NCI-H2196 (cell line): Measurements from ENCODE around the gene SCN1A.

Experiments used
- DNase-seq: peaks from one replicate; lab custom pipeline; 2025; ENCODE audit not compliant: unreplicated experiment; lab: John Stamatoyannopoulos, UW

The SCN1A gene

GRCh38 chr2:166082736-166083135 lies 45.1 kb downstream of the SCN1A start:
- no peak for DNase-seq

DNA sequence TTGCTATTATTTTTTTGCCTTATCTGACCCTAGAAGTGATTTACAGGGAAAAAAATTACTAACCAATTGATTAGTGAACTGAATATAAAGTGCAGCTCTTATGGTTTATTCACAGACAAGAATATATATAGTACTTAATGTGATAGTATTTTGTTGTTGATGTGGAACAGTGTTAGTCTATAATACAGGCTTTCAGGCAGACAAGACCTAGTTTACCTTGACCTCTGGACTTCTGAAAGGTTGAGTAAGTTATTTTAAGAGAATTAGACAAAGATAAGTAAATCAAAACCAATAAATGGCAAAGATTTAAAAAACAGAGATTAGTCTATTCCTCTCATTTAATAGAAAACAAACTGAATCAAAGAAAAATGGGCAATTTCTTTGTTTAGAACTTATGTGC lies 46.0 kb downstream of the SCN1A start:
- no peak for DNase-seq

GRCh38 chr2:166081131-166081632 lies 46.6 kb downstream of the SCN1A start:
- no peak for DNase-seq

DNA sequence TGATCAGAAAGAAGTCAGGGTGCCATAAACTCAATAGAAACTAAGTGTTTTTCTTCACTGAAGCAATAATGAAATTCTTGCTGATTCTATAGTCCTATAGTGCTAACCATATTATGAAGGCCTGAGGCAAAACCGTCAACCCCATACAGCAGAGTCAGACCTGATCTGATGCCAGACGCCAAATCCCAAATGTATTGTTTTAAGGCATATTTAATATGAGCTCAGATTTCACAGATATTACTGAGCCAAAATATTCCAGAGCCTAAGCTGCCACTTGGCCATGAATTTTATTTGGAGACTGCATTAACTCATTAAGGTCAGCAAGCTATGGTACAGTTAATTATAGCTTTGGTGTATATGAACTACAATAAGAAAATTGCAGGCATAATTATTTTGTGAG lies 53.4 kb downstream of the SCN1A start:
- no peak for DNase-seq

DNA sequence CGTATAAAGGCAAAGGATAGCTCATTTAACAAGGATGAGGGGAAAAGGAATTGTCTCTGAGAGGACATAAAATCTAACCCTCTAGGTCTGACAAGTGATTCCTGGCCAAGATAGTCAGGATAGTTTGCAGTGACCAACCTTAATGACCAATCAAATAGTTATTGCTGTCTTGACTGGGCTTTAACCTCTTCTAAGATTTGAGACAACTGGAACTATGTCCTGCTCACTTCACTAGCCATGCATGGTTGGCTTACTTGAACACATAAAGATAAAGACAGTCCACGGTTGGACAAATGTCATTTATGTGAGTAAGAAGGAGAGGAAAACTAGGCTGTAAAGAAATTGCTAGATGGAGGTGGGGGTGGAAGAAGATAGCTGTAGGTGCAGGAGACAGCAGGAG lies 53.8 kb downstream of the SCN1A start:
- DNase-seq = no peak

DNA sequence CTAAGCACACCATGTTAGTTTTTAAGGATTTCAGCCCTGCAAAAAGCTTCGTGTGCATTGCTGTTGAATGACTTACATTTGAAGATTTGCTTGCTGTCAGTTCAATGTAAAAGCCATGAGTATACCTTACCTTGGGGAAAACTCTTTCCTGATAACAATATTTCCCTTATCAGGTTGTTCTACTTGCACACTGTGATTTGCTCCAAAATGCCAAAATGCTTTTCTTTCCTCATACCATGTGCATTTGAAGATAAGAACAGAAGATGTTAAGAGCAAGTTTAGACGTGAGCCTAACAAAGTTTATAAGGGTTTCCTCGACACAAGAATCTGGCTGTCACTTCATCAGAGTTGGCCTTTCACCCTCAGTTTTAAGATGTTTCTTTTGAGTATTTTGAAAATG lies 57.6 kb downstream of the SCN1A start:
- DNase-seq = no peak

- no peak for DNase-seq
Measured at GRCh38 chr2:166068981-166069380, 58.8 kb downstream of the SCN1A start.

DNA sequence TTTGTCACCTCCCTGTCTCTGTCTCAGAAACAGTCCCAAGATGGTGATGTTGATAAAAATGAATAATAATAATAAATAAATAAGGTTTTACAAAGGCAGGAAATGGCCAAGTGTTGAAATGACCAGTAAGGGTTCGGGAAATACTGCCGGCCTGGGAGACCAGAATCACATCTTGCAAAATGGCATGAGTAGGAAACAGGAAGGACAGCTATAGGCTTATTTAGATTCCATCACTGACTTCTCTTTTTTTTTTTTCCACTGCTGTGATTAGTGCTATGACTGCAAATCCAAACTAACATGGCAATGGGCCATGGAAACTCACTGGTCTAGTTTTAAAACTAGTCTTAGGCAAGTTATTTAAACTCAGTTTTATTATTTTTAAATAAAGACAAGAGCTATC lies 60.6 kb downstream of the SCN1A start:
- DNase-seq = no peak

- no peak for DNase-seq
Measured at GRCh38 chr2:166060191-166060590, 67.6 kb downstream of the SCN1A start.

DNA sequence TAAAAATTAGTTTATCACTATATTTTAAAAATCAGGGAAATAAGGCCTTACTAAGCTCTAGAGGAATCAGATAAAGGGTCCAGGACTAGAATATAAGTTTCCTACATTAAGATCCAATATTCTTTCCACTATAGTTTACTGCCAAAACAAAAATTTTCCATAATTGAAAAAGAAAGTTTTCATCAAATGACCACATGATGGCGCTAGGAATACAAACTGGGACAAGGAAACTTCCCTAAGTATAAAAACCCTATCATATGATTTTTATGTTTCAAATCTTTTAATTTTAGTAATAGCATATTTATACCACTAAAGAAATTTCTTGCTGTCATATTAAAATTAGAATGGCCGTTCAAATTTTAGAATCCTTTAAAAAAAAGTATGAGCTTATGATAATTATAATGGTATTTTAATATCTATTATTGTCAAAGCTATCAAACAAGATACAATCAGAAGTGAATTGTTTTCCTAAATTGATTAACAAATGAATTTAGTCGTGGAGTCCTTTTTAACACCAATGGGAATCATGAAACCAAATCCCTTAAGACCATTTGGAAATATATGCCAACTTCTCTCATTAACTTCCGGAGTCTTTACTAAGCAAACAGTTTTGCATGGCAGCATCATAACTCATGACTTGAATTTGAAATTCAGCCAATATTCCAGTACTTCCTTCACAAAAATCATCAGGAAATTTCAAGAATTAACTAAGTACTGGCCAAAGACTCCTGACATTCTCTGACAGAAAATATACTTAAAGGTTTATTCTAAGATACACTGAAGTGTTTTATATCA lies 70.3 kb downstream of the SCN1A start:
- no peak for DNase-seq

- DNase-seq = no peak
Measured at GRCh38 chr2:166044853-166045483, 82.9 kb downstream of the SCN1A start.

- no peak for DNase-seq
Measured at GRCh38 chr2:166042768-166043390, 84.9 kb downstream of the SCN1A start.

GRCh38 chr2:166042356-166042755 lies 85.5 kb downstream of the SCN1A start:
- no peak for DNase-seq

- DNase-seq = no peak
Measured at GRCh38 chr2:166041613-166042012, 86.2 kb downstream of the SCN1A start.

GRCh38 chr2:166032361-166032760 lies 95.5 kb downstream of the SCN1A start:
- no peak for DNase-seq

GRCh38 chr2:166031054-166031453 lies 96.8 kb downstream of the SCN1A start:
- no peak for DNase-seq

- no peak for DNase-seq
Measured at GRCh38 chr2:166025313-166025712, 102.5 kb downstream of the SCN1A start.

DNA sequence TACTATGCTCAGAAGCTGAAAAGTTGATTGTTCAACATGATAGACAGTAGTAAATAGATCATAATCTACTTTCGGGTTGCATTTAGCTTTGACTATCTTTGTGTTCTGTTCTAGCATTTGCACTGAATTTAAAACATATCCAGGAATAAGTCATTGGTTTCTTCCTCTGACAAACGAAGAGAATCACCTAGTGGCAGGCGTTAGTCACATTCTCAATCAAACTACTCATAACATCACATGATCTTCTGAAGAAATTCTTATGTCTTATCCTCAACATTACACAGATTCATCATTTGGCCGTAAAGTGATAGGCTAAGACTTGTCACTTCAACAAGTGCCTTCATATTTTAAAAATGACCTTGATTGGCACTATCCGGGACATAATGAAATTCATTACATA lies 110.6 kb downstream of the SCN1A start:
- DNase-seq = no peak

DNA sequence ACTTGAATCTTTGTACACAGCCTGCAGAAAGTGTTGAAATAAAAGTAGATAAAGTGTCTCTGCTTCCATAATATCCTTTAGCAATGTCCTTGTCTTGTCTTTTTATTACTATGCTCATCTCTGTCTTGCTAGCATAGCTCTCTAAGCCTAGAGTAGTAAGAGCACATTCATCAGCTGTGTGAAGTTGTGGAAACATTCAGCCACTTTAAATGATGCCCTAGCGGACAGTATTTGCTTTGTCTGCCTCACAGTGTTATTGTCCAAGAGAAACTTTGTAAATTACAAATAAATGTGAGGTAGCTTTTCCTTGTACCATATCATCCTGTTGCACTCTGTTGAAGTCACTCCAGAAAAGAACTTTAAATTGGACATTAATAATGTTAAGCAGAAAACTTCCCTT lies 113.9 kb downstream of the SCN1A start:
- DNase-seq = no peak

DNA sequence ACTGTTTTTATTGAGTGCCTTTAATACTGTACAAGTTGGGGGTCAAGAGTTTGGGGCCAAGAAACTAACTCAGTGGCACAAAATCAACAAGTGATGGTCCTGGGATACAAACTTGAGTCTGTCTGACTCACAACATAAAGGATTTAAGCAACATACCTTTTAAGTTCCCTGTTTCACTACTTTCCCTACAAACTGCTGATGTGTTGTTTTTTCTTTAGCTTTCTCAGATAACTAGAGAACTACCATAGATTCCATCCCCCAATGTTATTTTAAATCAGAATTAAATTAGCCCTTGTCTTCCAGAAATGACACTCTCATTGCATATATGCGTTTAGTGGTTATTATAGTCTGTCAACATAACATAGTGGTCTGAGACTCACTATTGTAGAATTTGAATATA lies 116.2 kb downstream of the SCN1A start:
- no peak for DNase-seq

DNA sequence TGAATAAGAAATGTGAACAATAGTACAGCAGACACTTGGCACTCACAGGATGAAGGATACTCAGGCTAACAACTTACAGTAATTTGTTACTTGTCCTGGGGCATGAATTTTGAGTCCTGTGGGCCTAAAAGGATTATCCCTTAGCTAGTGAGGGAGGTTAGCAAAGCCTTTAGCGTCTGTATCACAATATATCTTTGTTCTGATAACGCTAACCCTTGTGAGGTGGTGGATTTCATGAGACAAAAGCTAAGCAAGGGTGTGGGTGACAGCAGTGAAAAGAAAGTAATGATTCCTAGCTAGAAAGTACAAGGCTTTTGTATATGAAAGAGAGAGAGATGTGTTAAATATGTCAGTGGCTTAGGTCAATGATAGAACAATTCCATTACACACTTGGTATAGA lies 127.4 kb downstream of the SCN1A start:
- DNase-seq = no peak

DNA sequence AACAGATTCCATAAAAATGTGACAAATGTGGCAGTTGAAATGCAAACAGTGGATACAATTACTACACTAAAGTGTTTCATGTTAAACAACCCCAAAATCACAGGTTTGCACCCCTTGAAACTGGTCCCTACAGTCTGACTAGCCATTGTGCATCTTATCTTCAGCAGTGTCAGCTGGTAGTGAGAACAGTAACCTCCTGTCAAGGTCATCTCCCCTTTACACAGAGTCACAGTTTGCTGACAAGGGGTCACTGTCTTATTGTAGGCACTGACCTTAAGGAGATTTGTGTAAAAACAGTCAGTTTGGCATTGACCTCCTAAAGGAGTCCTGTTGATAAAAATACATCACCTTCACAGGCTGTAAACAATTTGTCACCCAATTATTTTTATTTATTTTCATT lies 137.0 kb downstream of the SCN1A start:
- DNase-seq = no peak
